T-cell (primary cell): Measurements from ENCODE around the gene ANK3. TPM values are rescaled to one million over a fixed set of nuclear protein-coding genes. Genes with fewer than 3 reads are reported as not detected.

ENCODE experiments used
- ATAC-seq, 4 experiments: fragments of 200-7000 bp in 3 of 4; fragments of 150-1000 bp in 1 of 4; cut with Tn5 transposase; replicated peaks in 1 of 4; 1 replicate in 3 of 4; 2 replicates in 1 of 4; pipeline ENCODE4 v1.10.0; 2021; ENCODE audit warnings: moderate library complexity in 3 of 4, mild to moderate bottlenecking in 2 of 4, moderate number of reproducible peaks in 1 of 4
- CTCF ChIA-PET, 2 donors: fragments of 300-600 bp; sonication (Branson Sonifier 250); formaldehyde crosslinking; loops; one replicate each; lab custom pipeline; 2022; ENCODE audit warnings: antibody characterized with exemption in 2 of 2; lab: Charles Lee
- POLR2A ChIA-PET, 2 donors: fragments of 300-600 bp; sonication (Branson Sonifier 250); formaldehyde crosslinking; loops; one replicate each; lab custom pipeline; 2022; ENCODE audit warnings: antibody characterized with exemption in 2 of 2; lab: Charles Lee
- DNase-seq, 35 experiments: peaks; one replicate each; pipeline versions ENCODE4 v3.0.0 to v3.0.0-alpha.2; 2013 to 2023
- H3K27ac ChIP-seq: one replicate; pipeline ENCODE4 v1.5.1; 2013; ENCODE audit warnings: low read length
- H3K27me3 ChIP-seq, 2 experiments: replicated peaks in 1 of 2; 1 replicate in 1 of 2; 2 replicates in 1 of 2; pipeline versions ENCODE4 v1.6.1 to v1.7.0; 2013; ENCODE audit warnings: low read length in 1 of 2, mixed read lengths in 1 of 2; ENCODE audit not compliant: control insufficient read depth in 2 of 2, insufficient read depth in 2 of 2; ENCODE audit errors: extremely low read depth in 1 of 2
- H3K36me3 ChIP-seq, 2 donors: 1 replicate in 1 of 2; 2 replicates in 1 of 2; pipeline versions ENCODE4 v1.6.1 to v1.7.0; 2013; ENCODE audit warnings: low read length in 1 of 2; ENCODE audit not compliant: control insufficient read depth in 2 of 2, insufficient read depth in 1 of 2; ENCODE audit errors: extremely low read depth in 1 of 2
- H3K4me1 ChIP-seq, 2 experiments: 1 replicate in 1 of 2; 2 replicates in 1 of 2; pipeline versions ENCODE4 v1.6.1 to v1.7.0; 2013; ENCODE audit warnings: low read length in 2 of 2, mixed read lengths in 1 of 2; ENCODE audit not compliant: insufficient read depth in 2 of 2, control insufficient read depth in 1 of 2; ENCODE audit errors: extremely low read depth in 1 of 2
- H3K4me3 ChIP-seq, 2 donors: 1 replicate in 1 of 2; 2 replicates in 1 of 2; pipeline versions ENCODE4 v1.5.1 to v1.7.0; 2013; ENCODE audit warnings: mild to moderate bottlenecking in 2 of 2, low read length in 1 of 2, moderate library complexity in 1 of 2; ENCODE audit not compliant: control insufficient read depth in 1 of 2; ENCODE audit errors: extremely low read depth in 1 of 2
- H3K9me3 ChIP-seq: 2 replicates; pipeline ENCODE4 v1.7.0; 2013
- H3K27ac Mint-ChIP-seq, 2 donors: one replicate each; pipeline ENCODE4 v1.8.0; 2020 to 2021; ENCODE audit warnings: mild to moderate bottlenecking in 2 of 2, mixed read lengths in 2 of 2
- H3K27me3 Mint-ChIP-seq, 2 donors: one replicate each; pipeline ENCODE4 v1.8.0; 2021 to 2022; ENCODE audit warnings: mixed read lengths in 2 of 2
- H3K36me3 Mint-ChIP-seq: one replicate; pipeline ENCODE4 v1.8.0; 2021; ENCODE audit warnings: mixed read lengths
- H3K4me1 Mint-ChIP-seq, 3 donors: one replicate each; pipeline ENCODE4 v1.8.0; 2020 to 2022; ENCODE audit warnings: mixed read lengths in 3 of 3, mild to moderate bottlenecking in 1 of 3
- H3K4me3 Mint-ChIP-seq, 3 donors: one replicate each; pipeline ENCODE4 v1.8.0; 2020 to 2022; ENCODE audit warnings: mild to moderate bottlenecking in 3 of 3, mixed read lengths in 3 of 3, moderate library complexity in 3 of 3
- H3K9me3 Mint-ChIP-seq, 3 donors: one replicate each; pipeline ENCODE4 v1.8.0; 2020 to 2022; ENCODE audit warnings: mixed read lengths in 3 of 3
- WGBS: methylation state at CpG from one replicate; pipeline ENCODE4 v1.1.5; 2013; ENCODE audit warnings: missing lambda C conversion rate; ENCODE audit not compliant: insufficient coverage; 5-methylcytosine and 5-hydroxymethylcytosine counted together
- total RNA-seq, 35 experiments: library from RNA in 6 of 35; stranded (reverse) in 6 of 35; fragments of 120-200 nt in 1 of 35; gene quantifications; one replicate each; pipeline versions ENCODE4 v1.2.1 to v1.2.4 and lab custom pipeline; 2013 to 2026

The ANK3 gene
- total RNA-seq, 5 donors from 2014 or later (not counting 1 experiment from before 2014, with no cell fraction given), result 43.0 to 74.8 (median 56.7) TPM

GRCh38 chr10:60405172-60405571, 15.5 kb upstream of the ANK3 start:
- ATAC-seq (no peak), DNase-seq (no peak)
- ChIA-PET CTCF (no interaction called here), POLR2A (no interaction called here)
- H3K9me3 Mint-ChIP-seq, result peaks cover 0 to 5% (median 2%) of the 10 kb centered on the region in 3 donors
- no peak overlapping the region for H3K4me3 Mint-ChIP-seq
- Histone ChIP-seq H3K27me3 (no peaks in the 10 kb centered on the region), H3K9me3 (no peaks in the 10 kb centered on the region), H3K4me1 (no peaks in the 10 kb centered on the region), H3K27ac (no peak overlapping the region), H3K4me3 (no peak overlapping the region), H3K36me3 (no peaks in the 10 kb centered on the region)
- H3K4me1 Mint-ChIP-seq, result peaks cover 0 to 2% (median 0%) of the 10 kb centered on the region in 3 donors
- H3K27me3 Mint-ChIP-seq, result no peaks in the 10 kb centered on the region
- no peak overlapping the region for H3K27ac Mint-ChIP-seq
- peaks cover 15% of the 10 kb centered on the region for H3K36me3 Mint-ChIP-seq

DNA sequence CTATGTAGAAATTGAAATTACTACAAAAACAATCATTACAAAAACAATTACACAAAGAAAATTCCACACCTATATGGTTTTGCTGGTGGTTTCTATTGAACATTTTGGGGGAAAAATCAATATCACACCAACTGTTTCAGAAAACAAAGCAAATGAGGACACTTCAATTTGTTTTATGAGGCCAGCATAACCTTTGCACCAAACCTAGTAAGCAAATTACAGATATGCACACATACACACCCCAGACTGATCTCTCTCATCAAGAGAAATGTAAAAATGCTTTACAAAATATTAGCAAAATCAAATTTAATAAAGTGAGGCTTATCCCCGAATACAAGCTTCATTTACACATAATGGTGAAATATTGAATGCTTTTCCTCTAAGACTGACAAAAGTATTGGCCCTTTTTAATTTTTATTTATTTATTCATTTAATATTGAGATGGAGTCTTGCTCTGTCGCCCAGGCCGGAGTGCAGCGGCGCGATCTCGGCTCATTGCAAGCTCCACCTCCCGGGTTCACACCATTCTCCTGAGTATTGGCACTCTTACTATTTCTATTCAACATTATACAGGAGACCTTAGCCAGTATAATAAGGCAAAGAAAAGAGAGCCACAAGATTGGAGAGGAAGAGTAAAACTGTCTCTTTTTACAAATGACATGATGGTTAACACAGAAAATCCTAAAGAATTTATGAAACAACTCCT, 13.6 kb upstream of the ANK3 start:
- Mint-ChIP-seq H3K4me1 (peaks cover 0 to 9% (median 1%) of the 10 kb centered on the region in 3 donors), H3K27me3 (no peaks in the 10 kb centered on the region), H3K4me3 (no peak overlapping the region), H3K27ac (no peak overlapping the region), H3K36me3 (peaks cover 7% of the 10 kb centered on the region), H3K9me3 (peaks cover 0 to 5% (median 2%) of the 10 kb centered on the region in 3 donors)
- ATAC-seq, result no peak
- ChIA-PET POLR2A (interaction anchor here in 1 of 2 donors (0.6 kb wide), 1 partner anchor 530 kb away, joined by 3 read pairs; no protein-coding TSS in a partner anchor), CTCF (no interaction called here)
- no peaks in the 10 kb centered on the region for H3K4me1 ChIP-seq
- H3K27ac ChIP-seq, result no peak overlapping the region
- no peak overlapping the region for H3K4me3 ChIP-seq
- no peaks in the 10 kb centered on the region for H3K36me3 ChIP-seq
- H3K9me3 ChIP-seq, result no peaks in the 10 kb centered on the region
- no peaks in the 10 kb centered on the region for H3K27me3 ChIP-seq
- DNase-seq, result no peak
- no CpG with 5 or more reads among the region's 8 CpGs for WGBS

- Mint-ChIP-seq H3K27me3 (no peaks in the 10 kb centered on the region), H3K4me3 (no peak overlapping the region), H3K36me3 (peaks cover 2% of the 10 kb centered on the region), H3K27ac (no peak overlapping the region), H3K9me3 (peaks cover 0 to 5% (median 2%) of the 10 kb centered on the region in 3 donors), H3K4me1 (peaks cover 21 to 34% (median 23%) of the 10 kb centered on the region in 3 donors)
- DNase-seq (no peak), ATAC-seq (no peak)
- Histone ChIP-seq H3K9me3 (no peaks in the 10 kb centered on the region), H3K4me3 (no peak overlapping the region), H3K36me3 (no peaks in the 10 kb centered on the region), H3K27ac (no peak overlapping the region), H3K27me3 (no peaks in the 10 kb centered on the region), H3K4me1 (no peaks in the 10 kb centered on the region)
- CTCF ChIA-PET, result no interaction called here
- POLR2A ChIA-PET, result interaction anchor here in 1 of 2 donors (0.7 kb wide), 1 partner anchor 91 kb away, joined by 6 read pairs; no protein-coding TSS in a partner anchor
Measured at GRCh38 chr10:60400366-60400765, 10.7 kb upstream of the ANK3 start.

- no peak for DNase-seq
- Mint-ChIP-seq H3K9me3 (peaks cover 0 to 3% (median under 1%) of the 10 kb centered on the region in 3 donors), H3K27me3 (no peaks in the 10 kb centered on the region), H3K27ac (no peak overlapping the region), H3K4me1 (peaks cover 28 to 41% (median 30%) of the 10 kb centered on the region in 3 donors), H3K4me3 (no peak overlapping the region), H3K36me3 (no peaks in the 10 kb centered on the region)
- ATAC-seq, result no peak
- Histone ChIP-seq H3K9me3 (no peaks in the 10 kb centered on the region), H3K4me1 (peaks cover under 1 to 3% of the 10 kb centered on the region in 2 experiments), H3K4me3 (no peak overlapping the region), H3K27me3 (no peaks in the 10 kb centered on the region), H3K36me3 (no peaks in the 10 kb centered on the region), H3K27ac (no peak overlapping the region)
- CTCF ChIA-PET, result interaction anchor here in 1 of 2 donors (0.6 kb wide), 1 partner anchor 16 kb away, joined by 3 read pairs; no protein-coding TSS in a partner anchor
- WGBS, result 96% methylated on average over 4 of the region's 8 CpGs
- POLR2A ChIA-PET, result interaction anchor here in 1 of 2 donors (0.6 kb wide), 1 partner anchor 49 kb away, joined by 3 read pairs; no protein-coding TSS in a partner anchor
Measured at GRCh38 chr10:60399328-60399727, 9.7 kb upstream of the ANK3 start.

- H3K9me3 Mint-ChIP-seq, result no peaks in the 10 kb centered on the region
- no peak overlapping the region for H3K4me3 Mint-ChIP-seq
- Histone ChIP-seq H3K27me3 (no peaks in the 10 kb centered on the region), H3K27ac (no peak overlapping the region), H3K36me3 (no peaks in the 10 kb centered on the region), H3K4me1 (peaks cover 2 to 4% of the 10 kb centered on the region in 2 experiments), H3K4me3 (no peak overlapping the region), H3K9me3 (no peaks in the 10 kb centered on the region)
- CTCF ChIA-PET, result no interaction called here
- H3K27ac Mint-ChIP-seq, result no peak overlapping the region
- no peaks in the 10 kb centered on the region for H3K27me3 Mint-ChIP-seq
- no peak for DNase-seq
- POLR2A ChIA-PET, result no interaction called here
- no peaks in the 10 kb centered on the region for H3K36me3 Mint-ChIP-seq
- no CpG with 5 or more reads among the region's 2 CpGs for WGBS
- no peak for ATAC-seq
- peaks cover 28 to 43% (median 40%) of the 10 kb centered on the region in 3 donors for H3K4me1 Mint-ChIP-seq
Measured at GRCh38 chr10:60397792-60398191, 8.1 kb upstream of the ANK3 start.

DNA sequence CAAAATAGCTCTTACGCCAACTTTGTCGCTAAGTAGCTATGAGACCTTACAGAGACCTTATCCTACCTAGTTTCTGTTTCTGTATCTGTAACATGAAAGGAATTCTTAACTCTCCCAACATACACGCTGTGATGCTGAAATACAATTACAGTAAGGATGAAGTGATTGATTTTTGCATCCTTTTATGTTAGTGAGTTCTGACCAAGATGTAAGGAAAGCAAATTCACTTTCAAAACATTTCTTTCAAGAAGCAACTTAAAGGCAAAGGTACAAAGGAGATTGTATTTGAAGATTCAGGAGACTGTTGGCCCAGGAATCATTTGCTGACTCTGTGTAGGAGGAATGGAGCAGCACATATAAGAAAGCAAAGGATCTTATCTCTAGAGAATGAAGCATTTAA, 7.1 kb upstream of the ANK3 start:
- Histone ChIP-seq H3K36me3 (no peaks in the 10 kb centered on the region), H3K27ac (no peak overlapping the region), H3K4me3 (no peak overlapping the region), H3K9me3 (no peaks in the 10 kb centered on the region), H3K4me1 (peaks cover 2 to 4% of the 10 kb centered on the region in 2 experiments), H3K27me3 (no peaks in the 10 kb centered on the region)
- Mint-ChIP-seq H3K27me3 (no peaks in the 10 kb centered on the region), H3K36me3 (no peaks in the 10 kb centered on the region), H3K4me3 (no peak overlapping the region), H3K4me1 (peaks cover 29 to 45% (median 40%) of the 10 kb centered on the region in 3 donors), H3K9me3 (no peaks in the 10 kb centered on the region), H3K27ac (no peak overlapping the region)
- ChIA-PET POLR2A (no interaction called here), CTCF (interaction anchor here in 1 of 2 donors (1.0 kb wide), 1 partner anchor 293 kb away, joined by 3 read pairs; no protein-coding TSS in a partner anchor)
- no CpG with 5 or more reads among the region's 3 CpGs for WGBS
- ATAC-seq, result no peak
- no peak for DNase-seq
